Middle frontal gyrus (tissue), 1 donor: ENCODE results near the gene NAALADL2.
"Not testable (repeated sequence)": the region's sequence is repeated elsewhere in the genome, so short reads cannot be mapped to it uniquely, and the experiment has no call there.

Experiments
- DNase-seq: peaks from one replicate; pipeline ENCODE4 v3.0.0-alpha.2; 2015; ENCODE audit warnings: low spot score; ENCODE audit errors: extremely low spot score

NAALADL2 gene

DNA sequence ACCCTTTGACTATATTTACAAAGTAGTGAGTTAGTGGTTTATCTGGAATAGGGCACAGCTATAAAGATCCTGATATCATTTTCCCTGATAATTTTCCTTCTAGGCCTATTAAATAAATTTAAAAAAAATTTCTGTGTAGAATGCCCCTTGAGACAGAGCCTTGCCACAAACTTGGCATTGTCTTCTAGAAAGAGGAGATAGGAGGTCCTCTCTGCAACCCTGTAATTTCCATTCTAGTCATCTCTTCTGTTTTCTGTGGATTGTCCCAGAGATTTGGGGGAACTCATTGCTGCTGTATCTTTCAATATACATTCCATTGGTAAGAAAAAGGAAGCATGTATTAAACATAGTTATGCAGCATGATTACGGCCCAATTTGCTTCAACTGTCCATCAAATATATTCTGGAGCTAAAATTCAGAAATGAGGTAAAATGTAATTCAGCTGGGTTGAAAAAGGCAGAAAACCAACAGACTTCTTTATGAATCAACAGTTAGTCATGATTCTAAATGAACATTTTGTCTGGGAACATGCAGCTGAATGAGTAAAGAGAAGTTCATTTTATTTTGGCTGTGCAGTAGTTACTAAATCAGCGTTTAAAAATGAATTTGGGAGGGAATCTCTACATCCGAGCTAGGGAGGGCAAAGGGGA lies 401.1 kb downstream of the NAALADL2 start:
- DNase-seq = no peak

DNA sequence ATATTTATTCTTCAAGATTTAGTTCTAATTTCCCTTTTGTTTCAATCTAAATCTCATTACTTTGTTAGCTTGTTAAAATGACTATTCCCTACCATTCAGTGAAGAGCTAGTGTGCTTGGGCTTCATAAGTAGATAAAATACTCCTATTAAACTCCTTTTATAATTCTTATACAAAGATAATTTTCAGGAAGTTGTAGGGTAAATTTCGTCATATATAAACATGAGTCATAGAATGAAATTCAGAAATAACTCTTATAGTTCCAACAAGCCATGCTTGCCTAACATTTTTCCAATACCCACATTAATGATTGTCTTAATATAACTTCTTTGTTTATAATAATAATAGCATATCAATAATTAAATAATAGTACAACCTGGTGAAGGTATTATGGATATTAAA lies 407.3 kb downstream of the NAALADL2 start:
- no peak for DNase-seq

DNA sequence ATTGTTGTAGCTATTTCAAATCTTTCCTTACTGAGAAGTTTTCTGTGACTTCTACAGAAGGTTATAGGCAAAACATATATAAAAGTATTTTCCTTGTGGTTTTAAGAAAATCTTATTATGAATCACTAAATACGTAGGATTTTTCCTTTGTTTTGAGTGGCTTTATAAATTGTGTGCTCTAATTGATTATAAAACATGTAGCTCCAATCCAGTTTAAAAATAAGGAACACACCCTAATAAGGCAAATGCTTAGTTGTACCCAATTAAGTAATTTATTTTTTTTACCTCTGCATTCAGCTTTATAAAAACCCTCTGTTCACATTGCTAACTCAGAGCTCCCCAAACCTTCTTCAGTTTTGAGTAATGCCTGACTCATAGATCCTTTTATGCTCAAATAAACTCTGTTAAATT lies 408.0 kb downstream of the NAALADL2 start:
- no peak for DNase-seq

DNA sequence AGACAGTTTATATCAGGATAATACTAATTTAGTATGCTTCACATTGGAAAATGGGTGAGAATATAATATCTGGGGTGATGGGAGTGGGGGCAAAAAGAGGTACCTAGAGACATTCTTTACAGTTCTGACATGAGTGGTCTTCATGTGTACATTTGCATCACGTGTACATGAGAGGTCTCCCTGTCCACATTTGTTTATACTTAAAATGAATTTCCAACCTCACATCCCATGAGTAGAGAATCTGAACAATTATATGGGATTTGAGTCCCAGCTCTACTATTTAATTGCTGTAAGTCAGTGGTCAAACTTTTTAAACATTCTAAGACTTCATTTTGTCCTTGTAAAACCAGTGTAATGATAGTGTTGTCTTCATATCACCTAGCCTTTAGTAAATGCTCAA lies 408.4 kb downstream of the NAALADL2 start:
- no peak for DNase-seq

DNA sequence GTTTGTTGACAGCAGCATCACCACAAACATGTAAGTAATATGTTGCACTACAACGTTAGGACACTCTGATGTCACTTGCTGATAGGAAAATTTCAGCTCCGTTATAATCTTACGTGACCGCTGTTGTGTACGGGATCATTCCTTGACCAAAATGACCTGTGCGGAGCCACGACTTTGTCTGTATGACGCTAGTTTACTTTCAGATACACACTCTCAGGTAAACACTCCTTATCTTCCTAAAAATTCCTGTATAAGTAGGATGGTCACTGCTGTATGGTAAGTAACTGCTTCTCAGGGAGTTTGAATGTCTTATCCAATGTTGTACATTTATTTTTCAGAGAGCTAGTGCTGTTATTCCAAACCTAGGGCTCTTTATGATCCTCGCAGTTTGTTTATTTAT lies 410.3 kb downstream of the NAALADL2 start:
- no peak for DNase-seq

DNA sequence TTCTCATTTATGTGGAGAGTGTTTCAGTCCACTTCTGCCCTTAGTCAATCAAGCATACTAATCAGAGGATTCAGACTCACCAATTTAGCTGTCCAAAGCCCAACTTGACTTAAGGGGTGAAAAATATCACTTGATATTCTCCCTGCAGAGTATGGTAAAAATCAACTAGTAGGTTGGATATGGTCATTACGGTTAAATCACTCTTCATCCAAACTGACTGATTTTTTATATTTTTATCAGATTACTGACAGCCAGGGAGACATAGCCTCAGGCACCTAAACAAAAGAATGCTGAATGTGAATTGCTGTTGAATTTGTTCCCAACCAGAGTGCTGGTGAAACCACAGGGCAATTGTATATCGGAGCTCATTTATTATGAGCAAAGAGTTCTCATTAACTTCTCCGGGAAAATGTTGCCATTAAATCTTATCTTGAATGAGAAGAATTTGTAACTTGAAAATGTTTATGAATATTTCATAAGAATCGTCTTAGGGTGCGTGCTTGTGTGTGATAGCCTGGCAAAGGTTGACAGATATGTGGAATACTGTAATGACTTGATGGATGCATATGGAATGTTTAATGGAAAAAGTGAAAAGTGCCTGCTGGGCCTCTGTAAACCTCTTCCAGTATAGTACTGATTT lies 411.2 kb downstream of the NAALADL2 start:
- no peak for DNase-seq

DNA sequence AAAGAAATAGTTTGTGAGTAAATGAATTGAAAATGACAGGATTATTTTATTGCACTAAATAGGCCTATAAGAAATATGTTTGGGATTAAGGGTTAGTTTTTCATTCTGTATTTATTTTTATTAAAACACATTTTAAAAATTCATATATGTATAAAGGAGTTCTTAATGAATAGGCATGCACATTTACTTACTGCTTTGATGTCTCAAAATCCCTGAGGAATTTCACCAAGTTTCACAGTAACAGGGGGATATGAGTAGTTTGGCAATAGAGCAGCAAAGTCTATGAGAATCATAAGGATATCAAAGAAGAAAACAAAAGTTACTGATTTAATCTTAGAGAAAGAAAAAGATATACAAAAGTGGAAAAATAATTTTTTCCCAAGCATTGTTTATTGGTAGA lies 411.7 kb downstream of the NAALADL2 start:
- no peak for DNase-seq

DNA sequence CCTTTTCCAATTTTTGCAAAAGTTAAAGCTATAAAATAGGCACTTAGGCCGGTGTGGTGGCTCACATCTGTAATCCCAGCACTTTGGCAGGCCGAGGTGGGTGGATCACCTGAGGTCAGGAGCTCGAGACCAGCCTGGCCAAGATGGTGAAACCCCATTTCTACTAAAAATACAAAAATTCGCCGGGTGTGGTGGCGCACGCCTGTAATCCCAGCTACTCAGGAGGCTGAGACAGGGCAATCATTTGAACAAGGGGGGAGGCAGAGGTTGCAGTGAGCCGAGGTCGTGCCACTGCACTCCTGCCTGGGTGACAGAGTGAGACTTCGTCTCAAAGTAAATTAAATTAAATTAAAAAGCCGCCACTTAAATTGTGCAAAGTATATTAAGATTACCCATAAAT lies 412.3 kb downstream of the NAALADL2 start:
- DNase-seq = not testable (repeated sequence)

DNA sequence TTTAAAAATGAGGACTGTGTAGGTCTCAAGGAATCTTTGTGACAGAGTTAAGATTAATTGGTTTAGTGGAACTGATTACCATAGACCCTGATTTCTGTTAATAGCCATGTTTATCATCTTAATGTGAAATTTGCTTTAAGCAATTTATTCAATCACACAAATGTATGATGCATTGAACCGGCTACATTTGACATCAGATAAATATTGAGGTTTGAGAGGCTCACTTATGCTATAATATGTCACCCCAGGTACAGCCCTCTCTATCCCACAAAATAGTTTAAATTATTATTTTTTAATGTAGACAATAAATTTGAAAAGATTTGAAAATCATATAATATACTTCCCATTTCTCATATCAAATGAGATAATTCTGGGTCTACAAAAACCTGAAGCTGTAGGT lies 413.3 kb downstream of the NAALADL2 start:
- no peak for DNase-seq

DNA sequence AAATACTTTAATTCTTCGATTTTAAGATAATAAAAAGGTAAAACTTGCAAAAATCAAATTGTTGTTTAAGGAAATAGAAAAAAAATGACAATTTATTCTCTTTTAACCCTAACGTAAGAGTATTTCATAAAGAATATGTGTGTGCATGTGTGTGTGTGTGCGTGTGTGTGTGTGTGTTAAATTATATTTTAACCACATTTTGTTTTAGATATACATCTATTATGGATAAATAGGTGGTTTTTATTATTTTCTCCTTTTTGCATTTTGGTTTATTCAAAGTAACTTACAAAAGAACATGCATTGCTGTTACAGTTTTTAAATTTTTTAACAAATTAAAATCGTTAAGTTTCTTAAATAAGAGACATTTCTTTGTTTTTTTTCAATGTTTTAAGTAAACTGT lies 414.4 kb downstream of the NAALADL2 start:
- no peak for DNase-seq

DNA sequence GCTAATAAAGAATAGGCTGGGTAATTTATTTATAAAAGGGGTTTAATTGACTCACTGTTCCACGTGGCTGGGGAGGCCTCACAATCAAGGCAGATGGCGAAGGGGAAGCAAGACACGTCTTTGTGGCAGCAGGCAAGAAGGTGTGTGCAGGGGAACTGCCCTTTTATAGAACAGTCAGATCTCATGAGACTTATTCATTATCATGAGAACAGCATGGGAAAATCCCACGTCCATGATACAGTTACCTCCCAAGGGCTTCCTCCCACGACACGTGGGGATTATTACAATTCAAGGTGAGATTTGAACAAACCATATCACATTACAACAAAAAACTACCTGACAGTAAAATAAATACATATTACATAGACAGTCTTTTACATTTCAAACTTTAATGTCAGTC lies 414.9 kb downstream of the NAALADL2 start:
- no peak for DNase-seq

DNA sequence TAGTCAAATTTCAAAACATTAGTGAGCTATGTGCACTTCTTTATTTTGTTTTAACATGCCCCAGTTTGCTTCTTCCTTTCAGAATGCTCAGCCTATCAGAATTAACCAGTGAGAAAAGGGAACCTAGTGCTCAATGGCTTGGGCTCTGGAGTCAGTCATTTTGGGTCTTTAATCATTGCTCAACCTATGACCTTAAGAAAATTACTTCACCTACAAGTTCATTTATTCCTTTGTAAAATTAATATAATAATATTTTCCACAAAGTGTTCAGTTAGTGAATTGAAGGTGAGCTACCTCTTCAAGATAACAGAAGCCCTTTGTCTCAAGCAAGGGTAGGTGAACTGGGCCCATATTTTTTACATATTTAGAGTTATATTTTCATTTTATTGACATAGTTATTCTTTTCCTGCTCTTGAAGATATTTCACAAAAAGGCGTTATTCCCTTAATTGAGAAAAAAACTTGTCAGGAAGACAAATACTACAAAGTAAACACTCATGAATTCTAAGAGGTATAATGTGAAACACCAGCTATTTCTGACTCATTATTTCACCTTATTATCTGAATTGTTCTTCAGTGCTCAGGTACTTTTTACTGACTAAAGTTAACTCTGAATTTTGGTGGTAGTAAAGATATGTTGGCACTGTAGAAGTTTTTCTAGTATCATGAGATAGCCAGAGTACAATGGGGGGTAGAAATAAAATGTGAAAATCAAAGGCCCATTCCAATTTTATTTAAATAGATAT lies 415.5 kb downstream of the NAALADL2 start:
- DNase-seq = no peak

DNA sequence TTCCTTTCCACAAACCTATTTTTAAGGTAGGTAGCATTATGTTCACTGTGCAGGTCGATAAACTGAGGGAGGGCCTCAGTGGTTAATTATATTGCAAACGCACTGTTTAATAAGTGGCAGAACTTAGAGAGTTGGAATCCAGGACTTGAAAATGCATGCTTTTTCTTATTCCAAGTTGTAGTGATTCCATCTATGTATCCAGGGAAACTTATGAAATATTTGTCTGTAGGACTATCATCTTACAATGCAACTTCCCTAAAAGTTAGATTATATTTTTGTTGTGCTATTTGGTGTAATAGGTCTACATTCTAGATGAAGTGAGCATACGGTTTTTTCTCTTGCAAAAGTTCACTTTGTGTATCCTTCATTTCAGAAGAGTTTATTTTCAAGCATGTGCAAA lies 419.5 kb downstream of the NAALADL2 start:
- DNase-seq = no peak

DNA sequence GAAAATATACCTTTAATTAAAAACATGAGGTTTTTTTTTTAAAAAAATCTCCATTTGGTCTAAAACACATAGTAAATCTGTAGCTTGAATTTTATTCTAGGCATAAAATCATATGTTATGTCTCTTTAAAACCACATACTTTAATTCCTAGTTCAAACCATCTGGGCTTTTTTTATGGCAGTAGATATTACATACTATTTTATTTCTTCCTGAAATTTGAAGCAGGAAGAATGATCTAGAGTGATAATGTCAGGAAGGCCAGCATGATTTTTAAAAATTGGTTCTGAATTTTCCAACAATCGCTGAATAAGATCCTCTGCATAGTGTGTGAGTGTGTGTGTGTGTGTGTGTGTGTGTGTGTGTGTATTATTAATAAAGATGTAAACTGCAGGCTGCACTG lies 420.3 kb downstream of the NAALADL2 start:
- no peak for DNase-seq

DNA sequence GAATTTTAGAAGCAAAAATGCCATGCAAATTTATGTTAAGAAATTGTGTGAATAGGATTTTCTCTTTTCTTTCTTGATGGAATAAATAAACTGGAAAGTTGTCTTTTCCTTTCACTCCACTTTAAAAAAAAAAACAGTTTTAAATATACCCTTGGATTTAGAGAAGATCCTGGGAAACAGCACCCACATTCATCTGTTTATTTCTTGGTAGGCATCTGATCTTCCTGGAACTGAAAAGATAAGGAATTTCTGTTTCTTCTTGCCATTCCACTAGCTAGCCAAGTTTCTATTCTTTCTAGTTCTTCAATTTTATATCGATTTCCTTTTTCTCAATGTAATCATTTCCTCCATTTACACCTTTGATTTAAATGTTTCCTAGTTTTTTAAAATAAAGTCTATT lies 420.8 kb downstream of the NAALADL2 start:
- DNase-seq = no peak

DNA sequence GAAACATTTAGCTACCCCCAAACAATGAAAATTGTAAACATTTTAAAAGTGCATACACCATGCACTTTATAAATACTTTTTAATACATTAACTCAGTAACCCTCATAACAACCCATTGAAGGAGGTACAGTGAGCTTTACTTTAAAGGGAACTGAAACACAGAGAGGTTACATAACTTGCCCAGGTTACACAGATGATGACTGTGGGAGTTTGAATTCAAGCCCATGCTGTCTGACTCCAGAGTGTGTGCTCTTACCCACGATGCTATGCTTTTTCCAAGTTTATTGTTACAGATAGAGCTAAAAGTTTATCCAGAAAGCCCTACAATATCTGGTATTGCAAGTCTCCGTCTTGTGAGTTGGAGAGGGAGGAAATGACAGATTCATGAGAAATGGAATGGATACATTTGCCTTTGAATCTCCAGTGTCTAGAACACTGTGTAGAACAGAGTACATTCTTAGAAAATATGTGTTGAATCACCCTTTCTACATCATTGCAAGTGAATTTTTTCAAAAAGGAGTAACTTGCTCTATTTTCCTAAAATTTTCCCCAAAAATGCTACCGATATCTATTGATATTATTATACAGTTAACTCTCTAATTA lies 428.3 kb downstream of the NAALADL2 start:
- no peak for DNase-seq

DNA sequence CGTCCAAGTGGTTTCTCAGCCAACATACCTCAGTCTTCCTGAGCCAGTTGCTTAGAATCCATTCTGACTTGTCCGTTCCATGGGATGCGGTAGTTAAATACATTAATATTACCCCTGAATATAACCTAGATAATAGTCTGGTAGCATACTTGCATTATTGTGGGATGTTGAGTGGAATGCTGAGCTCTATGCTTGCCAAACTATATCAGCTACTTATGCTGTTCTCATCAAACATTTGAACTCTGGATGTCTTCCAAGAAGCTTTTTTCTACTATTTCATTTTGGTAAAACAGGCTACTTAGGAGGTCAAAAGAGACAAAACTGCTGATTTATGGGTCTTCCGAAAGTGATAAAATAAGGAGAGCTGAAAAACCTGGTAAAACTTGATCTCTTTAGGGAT lies 429.5 kb downstream of the NAALADL2 start:
- DNase-seq = no peak

DNA sequence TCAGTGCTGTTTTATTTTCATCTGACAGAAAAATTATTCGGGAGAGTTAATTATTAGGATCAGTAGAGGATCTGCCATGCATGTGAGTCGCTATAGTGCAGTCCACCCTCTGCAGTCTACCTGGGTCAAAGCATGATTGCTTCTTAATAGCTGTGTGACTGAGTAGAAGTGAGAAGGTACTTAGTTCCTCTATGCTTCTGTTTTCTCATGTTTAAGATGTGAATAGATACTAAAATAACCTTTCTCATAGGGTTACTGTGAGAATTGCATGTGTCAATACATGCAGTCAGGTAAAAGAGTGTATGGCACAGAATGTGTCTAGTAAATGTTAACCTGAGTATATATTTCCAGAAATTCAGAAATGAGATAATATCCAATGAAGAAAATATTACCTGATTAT lies 435.7 kb downstream of the NAALADL2 start:
- DNase-seq = no peak

DNA sequence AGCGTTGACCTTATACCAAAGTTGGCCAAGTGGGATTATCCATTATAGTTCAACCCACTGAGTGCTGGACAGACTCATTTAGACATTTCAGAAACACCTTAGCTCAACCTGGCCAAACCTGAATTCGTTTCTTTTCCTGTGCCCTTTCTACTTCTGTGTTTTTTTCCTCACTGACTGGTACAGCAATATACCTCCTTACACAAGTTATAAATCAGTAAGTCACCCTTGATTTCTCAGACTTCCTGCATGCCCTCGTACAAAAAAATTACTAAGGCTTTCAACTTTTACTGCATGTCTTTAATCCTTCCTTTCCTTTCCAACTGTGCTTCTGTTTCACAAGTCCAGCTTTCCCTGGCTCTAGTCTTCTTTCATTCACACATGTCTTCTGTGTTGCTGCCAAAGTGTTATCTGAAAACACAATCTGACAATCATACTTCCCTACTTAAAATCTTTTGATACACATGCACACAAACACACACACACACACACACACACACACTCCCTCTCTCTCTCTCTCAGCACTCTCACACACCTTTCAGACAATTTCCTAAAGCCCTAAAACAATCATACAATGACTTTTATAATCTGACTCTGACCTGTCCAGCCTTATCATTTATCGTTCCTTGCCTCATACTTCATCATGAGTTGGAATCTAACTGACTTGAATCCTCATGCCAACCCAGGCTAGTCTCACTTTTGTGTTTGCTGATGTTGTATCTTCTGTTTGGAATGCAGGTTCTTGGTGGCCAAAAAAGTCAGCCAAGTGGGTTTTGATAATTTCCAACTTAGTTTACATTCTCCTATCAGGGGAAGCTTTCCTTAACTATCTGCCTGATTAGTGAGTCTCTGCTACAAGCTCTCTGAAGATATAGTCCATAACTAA lies 436.4 kb downstream of the NAALADL2 start:
- DNase-seq = no peak

DNA sequence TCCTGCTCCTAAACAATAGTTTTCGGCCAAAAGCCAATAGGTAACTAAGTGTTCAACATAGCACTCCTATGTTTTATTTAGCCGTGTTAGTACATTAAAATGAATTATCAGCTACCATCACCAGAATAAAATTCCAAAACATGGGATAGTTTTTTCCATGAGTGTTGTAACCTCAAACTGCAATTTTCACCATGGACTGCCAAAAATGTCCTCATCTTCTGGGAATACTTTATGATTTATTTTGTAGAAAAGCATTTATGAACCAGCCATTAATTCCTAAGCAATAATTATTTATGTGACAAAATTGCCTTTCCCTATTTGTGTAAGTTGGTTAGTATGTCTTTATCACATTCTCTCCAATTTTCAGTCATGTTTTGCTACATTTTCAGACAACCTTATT lies 438.1 kb downstream of the NAALADL2 start:
- DNase-seq = no peak

DNA sequence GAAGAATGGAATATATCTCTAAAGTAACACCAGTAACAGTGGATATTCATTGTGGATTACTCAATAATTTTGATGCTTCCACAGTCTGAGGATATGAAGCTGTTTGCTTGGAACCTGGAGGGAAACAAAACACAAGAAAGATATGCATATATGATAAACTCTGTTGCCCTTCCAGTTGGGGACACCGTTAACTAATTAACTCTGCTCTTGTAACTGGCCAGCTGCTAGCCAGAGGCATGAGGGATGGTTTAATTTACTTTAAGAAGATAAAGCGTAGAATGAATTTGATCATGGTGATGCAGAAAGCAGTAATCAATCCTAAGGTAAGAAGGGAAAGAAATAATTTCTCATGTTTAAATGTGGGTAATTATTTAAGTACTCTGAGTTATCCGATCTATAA lies 442.6 kb downstream of the NAALADL2 start:
- no peak for DNase-seq
